Smooth muscle cell (in vitro differentiated cells): Measurements from ENCODE around the gene EEFSEC. TPM values are rescaled to one million over a fixed set of nuclear protein-coding genes. Genes with fewer than 3 reads are reported as not detected.

Experiments
- DNase-seq: peaks from one replicate; lab custom pipeline; 2025; ENCODE audit not compliant: unreplicated experiment; lab: John Stamatoyannopoulos, UW
- H2AFZ ChIP-seq: fragments of 200-600 bp; sonication (generic); 2 replicates; pipeline ENCODE4 v1.6.0; 2016; ENCODE audit warnings: antibody characterized with exemption, low read depth, mild to moderate bottlenecking
- H3F3A ChIP-seq: fragments of 200-600 bp; sonication (generic); 2 replicates; pipeline ENCODE4 v1.6.0; 2017; ENCODE audit warnings: antibody characterized with exemption, low read depth
- H3K27ac ChIP-seq: fragments of 200-600 bp; sonication (generic); 2 replicates; pipeline ENCODE4 v1.5.1; 2016; ENCODE audit warnings: low read depth, mild to moderate bottlenecking
- H3K27me3 ChIP-seq: fragments of 200-600 bp; sonication (generic); 2 replicates; pipeline ENCODE4 v1.6.1; 2016; ENCODE audit warnings: low read depth, mild to moderate bottlenecking
- H3K36me3 ChIP-seq: fragments of 200-600 bp; sonication (generic); 2 replicates; pipeline ENCODE4 v1.5.1; 2016; ENCODE audit warnings: low read depth
- H3K4me1 ChIP-seq: fragments of 200-600 bp; sonication (generic); 2 replicates; pipeline ENCODE4 v1.5.1; 2016; ENCODE audit warnings: low read depth
- H3K4me2 ChIP-seq: fragments of 200-600 bp; sonication (generic); 2 replicates; pipeline ENCODE4 v1.6.0; 2016; ENCODE audit warnings: mild to moderate bottlenecking
- H3K4me3 ChIP-seq: fragments of 200-600 bp; sonication (generic); 2 replicates; pipeline ENCODE4 v1.5.1; 2016; ENCODE audit warnings: mild to moderate bottlenecking
- H3K79me2 ChIP-seq: fragments of 200-600 bp; sonication (generic); 2 replicates; pipeline ENCODE4 v1.6.0; 2016; ENCODE audit warnings: low read depth, mild to moderate bottlenecking
- H3K9ac ChIP-seq: fragments of 200-600 bp; sonication (generic); 2 replicates; pipeline ENCODE4 v1.6.0; 2016; ENCODE audit warnings: low read depth
- H3K9me3 ChIP-seq: fragments of 200-600 bp; sonication (generic); replicated peaks from 2 replicates; pipeline ENCODE4 v1.5.1; 2016; ENCODE audit warnings: low read depth
- H4K20me1 ChIP-seq: fragments of 200-600 bp; sonication (generic); 2 replicates; pipeline ENCODE4 v1.6.0; 2016; ENCODE audit warnings: low read depth
- WGBS: methylation state at CpG from one replicate; pipeline ENCODE4 v1.1.7; 2016; ENCODE audit warnings: low lambda C conversion rate; 5-methylcytosine and 5-hydroxymethylcytosine counted together
- polyA plus RNA-seq: library from polyadenylated mRNA; unstranded; fragments of >200 nt; fragmentation: Nextera tagmentation; extraction: Ambion mirVana; gene quantifications from 2 replicates; pipeline ENCODE4 v1.2.1, GENCODE V29; 2016
- total RNA-seq: library from RNA; depleted of rRNA; stranded (reverse); fragments of >200 nt; gene quantifications from 2 replicates; pipeline ENCODE4 v1.2.3, GENCODE V29; 2014
- TF ChIP-seq, protein P1 (sequence below): fragments of 200-600 bp; sonication (generic); IDR thresholded peaks from 2 replicates; pipeline ENCODE4 v1.5.1; 2017; ENCODE audit warnings: borderline replicate concordance, mild to moderate bottlenecking, antibody characterized with exemption; ENCODE audit not compliant: insufficient read depth, poor library complexity, severe bottlenecking

EEFSEC gene
- total and polyA plus RNA-seq, 2 experiments from 2014 or later, result 12.4 to 17.1 TPM

DNA sequence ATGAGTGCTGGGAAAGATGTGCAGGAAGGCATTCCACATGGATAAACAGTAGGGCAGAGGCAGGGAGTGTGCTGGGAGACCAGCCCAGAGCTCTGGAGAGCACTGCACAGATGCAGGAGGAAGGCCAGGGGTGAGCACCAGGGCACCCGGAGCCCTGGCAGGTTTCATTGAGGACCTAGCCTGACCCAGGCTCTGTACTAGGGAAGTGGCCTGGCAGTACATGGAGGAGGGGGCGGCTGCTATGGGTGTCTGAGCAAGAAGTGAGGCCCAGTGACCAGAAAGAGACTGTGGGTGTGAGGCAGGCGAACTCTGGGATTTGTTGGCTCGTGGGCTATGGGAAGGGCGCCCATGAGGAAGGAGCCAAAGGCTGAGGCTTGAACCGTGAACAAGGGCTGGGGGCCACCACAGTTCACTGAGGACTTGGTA is 174.3 kb downstream of the EEFSEC start:
- TF ChIP-seq, protein P1, sequence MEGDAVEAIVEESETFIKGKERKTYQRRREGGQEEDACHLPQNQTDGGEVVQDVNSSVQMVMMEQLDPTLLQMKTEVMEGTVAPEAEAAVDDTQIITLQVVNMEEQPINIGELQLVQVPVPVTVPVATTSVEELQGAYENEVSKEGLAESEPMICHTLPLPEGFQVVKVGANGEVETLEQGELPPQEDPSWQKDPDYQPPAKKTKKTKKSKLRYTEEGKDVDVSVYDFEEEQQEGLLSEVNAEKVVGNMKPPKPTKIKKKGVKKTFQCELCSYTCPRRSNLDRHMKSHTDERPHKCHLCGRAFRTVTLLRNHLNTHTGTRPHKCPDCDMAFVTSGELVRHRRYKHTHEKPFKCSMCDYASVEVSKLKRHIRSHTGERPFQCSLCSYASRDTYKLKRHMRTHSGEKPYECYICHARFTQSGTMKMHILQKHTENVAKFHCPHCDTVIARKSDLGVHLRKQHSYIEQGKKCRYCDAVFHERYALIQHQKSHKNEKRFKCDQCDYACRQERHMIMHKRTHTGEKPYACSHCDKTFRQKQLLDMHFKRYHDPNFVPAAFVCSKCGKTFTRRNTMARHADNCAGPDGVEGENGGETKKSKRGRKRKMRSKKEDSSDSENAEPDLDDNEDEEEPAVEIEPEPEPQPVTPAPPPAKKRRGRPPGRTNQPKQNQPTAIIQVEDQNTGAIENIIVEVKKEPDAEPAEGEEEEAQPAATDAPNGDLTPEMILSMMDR, result no peak
- no peaks in the 10 kb centered on the region for H4K20me1 ChIP-seq
- no peaks in the 10 kb centered on the region for H3K79me2 ChIP-seq
- H3K36me3 ChIP-seq, result no peaks in the 10 kb centered on the region
- no peaks in the 10 kb centered on the region for H3K4me1 ChIP-seq
- DNase-seq, result no peak
- no peaks in the 10 kb centered on the region for H3F3A ChIP-seq
- H3K27ac ChIP-seq, result no peak overlapping the region
- H2AFZ ChIP-seq, result no peak overlapping the region
- no peak overlapping the region for H3K4me3 ChIP-seq
- H3K4me2 ChIP-seq, result no peak overlapping the region
- no peaks in the 10 kb centered on the region for H3K27me3 ChIP-seq
- no peaks in the 10 kb centered on the region for H3K9me3 ChIP-seq
- no peak overlapping the region for H3K9ac ChIP-seq
- 90% methylated on average over 6 of the region's 6 CpGs for WGBS

DNA sequence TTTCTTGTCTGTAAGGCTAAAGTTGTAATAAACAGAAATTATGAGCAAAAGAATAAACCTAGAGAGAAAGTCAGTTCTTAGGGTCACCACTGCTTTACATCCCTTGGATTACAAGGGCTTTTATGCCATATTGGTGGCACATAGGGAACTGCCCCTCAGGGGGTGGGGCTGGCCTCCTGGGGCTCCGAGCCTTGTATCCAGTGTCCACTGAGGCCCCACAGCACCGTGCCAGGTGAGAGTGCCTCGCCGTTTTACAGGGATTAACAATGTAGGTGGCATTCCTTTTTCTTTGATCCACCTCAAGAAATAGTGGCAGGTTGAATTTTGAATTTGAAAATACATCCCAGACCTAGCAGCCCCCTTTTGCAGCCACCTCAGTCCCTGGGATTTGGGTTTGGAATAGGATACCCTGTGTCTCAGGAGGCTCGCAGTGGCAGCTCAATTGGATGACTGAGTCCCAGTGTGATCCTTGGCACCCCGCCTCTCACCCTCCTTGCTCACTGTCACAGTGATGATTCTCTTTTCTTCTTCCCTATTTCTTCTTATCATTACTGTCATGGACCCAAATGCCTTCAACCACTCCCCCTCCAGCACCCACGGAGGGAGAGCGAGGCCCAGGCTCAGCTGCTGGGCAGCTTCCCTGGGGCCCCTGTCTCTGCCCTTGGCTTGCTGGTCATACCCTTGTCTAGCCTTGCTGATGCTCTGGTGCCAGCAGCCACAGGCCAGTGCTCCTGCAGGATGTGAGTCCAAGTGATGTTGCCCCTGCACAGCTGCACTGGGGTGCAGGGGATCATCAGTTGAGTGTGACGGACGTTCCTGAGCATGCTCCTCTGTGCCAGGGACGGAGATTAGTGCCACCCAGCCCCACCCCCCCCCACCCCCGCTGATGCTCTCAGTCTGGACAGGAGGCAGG is 175.5 kb downstream of the EEFSEC start:
- Histone ChIP-seq H3K4me1 (no peaks in the 10 kb centered on the region), H3K9ac (no peak overlapping the region), H4K20me1 (no peaks in the 10 kb centered on the region), H2AFZ (no peak overlapping the region), H3K36me3 (no peaks in the 10 kb centered on the region), H3F3A (no peaks in the 10 kb centered on the region), H3K4me2 (no peak overlapping the region), H3K79me2 (no peaks in the 10 kb centered on the region), H3K4me3 (no peak overlapping the region), H3K27ac (no peak overlapping the region), H3K9me3 (no peaks in the 10 kb centered on the region), H3K27me3 (no peaks in the 10 kb centered on the region)
- no peak for DNase-seq
- TF ChIP-seq, protein P1, result no peak
- WGBS, result 90% methylated on average over 11 of the region's 12 CpGs

DNA sequence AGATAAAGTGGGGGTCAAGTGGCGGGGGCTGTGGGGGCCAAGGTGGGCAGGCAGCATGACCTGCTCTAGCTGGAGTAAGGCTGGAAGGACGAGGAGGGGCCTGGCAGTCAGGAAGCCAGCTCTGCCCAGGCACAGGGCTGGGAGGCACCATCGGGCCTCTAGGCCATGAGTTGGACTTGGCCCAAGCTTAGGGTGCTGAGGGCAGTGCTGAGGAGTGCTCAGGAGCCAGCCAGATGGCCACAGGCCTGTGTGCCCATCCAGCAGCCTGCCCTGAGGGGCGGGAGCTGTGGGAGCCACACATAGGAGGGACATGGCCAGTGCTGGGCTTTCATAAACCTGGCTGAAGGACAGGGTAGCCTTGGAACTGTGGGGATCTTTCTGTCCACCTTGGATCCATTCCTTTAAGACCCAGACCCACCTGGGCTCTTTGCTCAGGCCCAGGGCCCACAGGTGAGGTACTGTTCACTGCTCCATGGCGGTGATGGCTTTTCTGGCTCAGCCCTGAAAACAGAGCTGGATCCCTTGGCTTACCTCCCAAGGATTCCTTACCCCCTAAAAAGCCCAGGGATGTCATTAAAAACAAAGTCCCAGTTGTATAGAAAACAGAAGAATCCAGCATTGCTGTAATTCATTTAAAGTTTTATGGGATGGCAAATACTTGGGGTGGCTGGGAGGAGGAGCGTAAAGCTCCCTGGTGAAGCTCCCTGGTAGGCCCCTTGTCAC is 176.4 kb downstream of the EEFSEC start:
- Histone ChIP-seq H3K36me3 (no peaks in the 10 kb centered on the region), H3K79me2 (no peaks in the 10 kb centered on the region), H3K4me2 (no peak overlapping the region), H3K9ac (no peak overlapping the region), H3F3A (no peaks in the 10 kb centered on the region), H3K27me3 (no peaks in the 10 kb centered on the region), H2AFZ (no peak overlapping the region), H3K4me3 (no peak overlapping the region), H3K4me1 (no peaks in the 10 kb centered on the region), H3K9me3 (no peaks in the 10 kb centered on the region), H4K20me1 (no peaks in the 10 kb centered on the region), H3K27ac (no peak overlapping the region)
- no peak for DNase-seq
- 94% methylated on average over 4 of the region's 6 CpGs for WGBS
- TF ChIP-seq, protein P1, result no peak
